GOT3 (cell line): ENCODE results near the gene DNPEP.
"Not testable (repeated sequence)": the region's sequence is repeated elsewhere in the genome, so short reads cannot be mapped to it uniquely, and the experiment has no call there.

Experiments used
- DNase-seq: peaks from one replicate; lab custom pipeline; 2025; ENCODE audit warnings: mixed read lengths; lab: John Stamatoyannopoulos, UW

Gene DNPEP

DNA sequence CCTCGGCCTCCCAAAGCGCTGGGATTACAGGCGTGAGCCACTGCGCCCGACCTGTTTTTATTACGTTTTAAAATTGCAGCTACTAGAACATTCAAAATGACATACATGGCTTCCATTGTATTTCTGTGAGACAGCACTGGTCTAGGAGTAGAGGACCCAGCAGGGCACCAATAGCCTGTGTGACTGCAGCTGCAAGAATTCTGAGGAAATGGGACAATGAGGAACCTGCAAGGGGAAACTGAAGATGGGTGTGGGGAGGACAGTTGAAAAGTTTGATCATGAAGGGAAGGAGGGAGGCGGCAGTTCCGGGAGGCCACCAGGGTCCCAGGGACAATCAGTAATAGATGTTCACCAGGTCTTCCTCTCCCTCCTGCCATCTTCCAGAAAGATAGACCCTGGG lies 13.9 kb upstream of the DNPEP start:
- DNase-seq: no peak

DNA sequence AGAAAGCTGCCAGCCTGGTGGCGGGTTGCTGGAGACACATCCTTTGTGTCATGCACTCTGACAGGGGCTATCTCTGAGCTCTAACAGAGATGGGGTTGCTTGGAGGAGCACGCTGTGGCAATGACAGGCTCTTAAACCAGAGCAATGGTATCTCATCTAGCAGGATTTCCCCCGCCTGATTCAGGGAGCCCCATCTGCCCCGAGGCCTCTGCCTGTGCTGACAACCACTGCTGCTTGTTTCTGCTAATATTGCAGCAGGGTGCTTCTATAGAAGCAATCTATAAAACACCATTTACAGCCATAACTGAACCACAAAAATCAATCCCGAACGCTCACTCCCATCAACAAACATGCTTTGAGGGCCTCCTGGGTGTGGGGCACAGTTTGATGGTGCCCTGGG lies 12.8 kb upstream of the DNPEP start:
- DNase-seq: no peak

DNA sequence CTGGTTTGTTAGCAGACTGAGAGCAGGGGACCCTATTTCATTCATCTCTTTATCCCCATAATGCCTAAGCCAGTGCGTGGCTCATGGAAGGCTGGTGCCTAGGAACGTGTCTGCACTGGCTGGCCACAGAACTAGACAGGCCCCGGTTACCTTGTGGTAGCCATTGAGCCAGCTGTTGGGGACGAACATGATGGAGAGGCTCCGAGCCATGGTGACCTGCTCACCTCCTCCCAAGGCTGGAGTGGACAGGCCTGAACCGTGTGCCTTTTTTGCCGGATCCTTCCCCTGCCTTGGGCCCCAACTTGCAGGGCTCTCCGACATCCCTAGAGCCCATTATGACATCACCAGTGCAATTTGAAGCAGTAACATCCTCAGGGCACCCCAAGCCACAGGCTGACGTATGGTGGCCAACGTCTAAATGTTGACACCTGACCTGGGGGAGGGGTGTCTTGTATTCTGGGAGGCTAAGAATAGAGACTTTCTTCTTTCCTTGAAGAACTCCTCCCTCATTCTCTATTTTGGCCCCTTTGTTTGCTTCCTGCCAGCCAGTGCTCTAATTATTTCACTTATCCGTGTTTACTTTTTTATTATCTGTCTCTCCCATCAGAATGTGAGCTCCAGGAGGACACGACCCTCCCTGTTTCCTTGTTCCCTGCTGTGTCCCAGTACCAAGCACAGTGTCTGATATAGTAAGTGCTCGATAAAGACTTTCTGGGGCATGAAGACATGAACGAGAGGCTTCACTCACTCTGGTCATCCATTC lies 12.2 kb upstream of the DNPEP start:
- DNase-seq: no peak

DNA sequence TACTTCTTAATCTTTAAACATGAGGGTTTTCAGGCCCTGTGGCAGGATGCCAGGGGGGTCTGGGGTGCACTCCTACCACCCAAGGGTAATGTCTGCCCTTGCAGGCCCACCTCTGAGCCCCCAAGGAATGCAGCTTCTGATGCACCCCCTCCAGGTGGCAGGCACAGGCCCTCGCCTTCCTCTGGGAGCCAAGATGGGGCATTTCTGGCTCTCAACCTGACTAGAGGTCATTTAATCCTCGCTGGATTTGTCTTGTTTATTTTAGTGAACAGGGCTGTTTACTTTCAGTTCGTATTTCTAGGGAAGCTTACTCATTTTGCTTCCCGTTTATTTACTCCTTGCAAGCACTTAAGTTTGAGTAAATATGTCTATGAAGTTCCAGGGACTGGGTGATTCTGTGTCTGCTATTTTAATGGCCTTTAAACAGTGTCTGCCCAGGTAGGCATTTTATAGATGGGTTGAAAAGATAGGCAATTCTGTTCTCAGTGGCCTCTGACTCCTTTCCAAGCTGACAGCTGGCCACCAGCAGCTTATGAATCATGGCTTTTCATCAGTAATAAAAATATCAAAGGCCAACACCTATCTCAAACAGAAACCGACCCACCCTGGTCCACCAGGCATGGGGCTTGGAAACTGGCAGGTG lies 11.1 kb upstream of the DNPEP start:
- no peak for DNase-seq

DNA sequence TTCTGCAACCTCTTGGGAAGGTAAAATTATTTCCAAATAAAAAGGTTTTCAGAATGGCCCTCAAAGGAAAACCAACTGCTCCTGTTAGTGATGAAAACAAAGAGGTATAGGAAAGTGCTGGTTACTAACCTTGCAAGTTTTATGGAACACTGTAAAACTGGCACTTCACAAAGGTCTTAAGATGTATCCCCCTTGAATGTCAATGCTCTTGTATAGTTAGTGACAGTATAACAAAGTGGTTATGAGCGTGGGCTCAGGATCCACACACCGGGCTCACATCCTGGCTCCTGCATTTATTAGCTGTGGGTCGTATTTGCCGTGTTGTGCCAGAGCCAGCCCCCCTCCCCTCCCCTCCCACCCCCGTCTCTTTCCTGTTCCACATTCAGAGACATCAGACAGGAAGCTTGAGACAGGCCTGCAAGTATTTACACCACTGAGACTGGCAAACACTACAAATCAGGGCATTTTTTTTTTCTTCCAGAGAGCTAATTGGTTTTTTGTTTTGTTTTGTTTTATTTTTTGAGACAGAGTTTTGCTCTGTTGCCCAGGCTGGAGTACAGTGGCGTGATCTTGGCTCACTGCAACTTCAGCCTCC lies 9.2 kb upstream of the DNPEP start:
- no peak for DNase-seq

DNA sequence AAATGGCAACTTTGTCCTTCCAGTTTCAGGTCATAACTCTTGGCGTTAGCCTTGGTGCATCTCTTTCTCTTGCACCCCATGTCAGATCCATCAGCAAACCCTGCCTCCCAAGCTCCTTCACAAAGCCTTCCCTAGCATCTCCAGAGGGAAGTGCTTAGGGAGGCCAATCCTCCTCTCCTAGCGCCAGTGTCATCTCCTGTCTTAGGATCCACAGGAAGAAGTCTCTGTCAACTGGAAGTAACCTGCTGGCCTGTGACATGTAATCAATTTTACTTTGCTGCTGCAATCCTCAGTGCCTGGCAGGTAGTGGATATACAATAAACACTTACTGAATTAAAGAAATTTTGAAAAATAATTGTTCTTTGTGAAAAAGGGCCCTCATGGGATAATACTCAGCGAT lies 7.9 kb upstream of the DNPEP start:
- DNase-seq: no peak

DNA sequence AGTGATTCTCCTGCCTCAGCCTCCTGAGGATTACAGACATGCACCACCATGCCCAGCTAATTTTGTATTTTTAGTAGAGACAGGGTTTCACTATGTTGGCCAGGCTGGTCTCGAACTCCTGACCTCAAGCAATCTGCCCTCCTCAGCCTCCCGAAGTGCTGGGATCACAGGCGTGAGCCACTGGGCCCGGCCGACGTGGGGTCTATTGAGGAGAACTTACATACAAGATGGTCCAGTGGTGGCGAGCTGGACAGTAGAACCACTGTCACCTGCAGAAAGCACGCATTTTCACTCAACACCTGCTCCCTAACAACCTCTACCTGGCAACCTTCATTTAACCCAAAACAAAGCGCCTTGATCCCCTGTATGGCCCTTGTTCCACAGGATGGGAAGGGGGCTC lies 7.3 kb upstream of the DNPEP start:
- DNase-seq: not testable (repeated sequence)

DNA sequence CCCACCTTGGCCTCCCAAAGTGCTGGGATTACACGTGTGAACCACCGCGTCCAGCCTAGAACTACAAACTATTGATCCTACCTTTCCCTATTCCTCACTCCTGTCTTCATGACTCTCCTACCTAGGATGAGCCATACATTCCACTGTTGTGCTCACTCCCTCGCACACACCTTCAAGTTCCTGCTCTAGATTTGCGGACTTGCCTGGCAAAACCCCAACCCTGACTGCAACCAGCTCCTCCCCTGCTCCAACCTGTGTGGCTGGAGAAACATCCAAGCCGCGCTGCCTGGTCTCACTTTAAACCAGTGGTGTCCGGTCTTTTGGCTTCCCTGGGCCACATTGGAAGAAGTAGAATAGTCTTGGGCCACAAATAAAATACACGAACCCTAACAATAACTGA lies 5.0 kb upstream of the DNPEP start:
- no peak for DNase-seq

DNA sequence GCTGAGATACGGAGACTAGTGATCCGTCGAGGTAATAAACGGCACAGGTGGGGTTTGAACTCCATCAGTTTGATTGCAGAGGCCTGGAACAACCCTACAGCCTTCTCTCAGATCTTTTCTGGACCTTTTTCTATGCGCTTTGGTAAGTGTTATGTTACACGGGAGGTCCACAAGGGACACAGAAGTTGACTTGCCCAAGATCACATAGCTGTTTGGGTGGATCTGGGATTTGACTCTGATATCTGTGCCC lies 1.1 kb upstream of the DNPEP start:
- no peak for DNase-seq

DNA sequence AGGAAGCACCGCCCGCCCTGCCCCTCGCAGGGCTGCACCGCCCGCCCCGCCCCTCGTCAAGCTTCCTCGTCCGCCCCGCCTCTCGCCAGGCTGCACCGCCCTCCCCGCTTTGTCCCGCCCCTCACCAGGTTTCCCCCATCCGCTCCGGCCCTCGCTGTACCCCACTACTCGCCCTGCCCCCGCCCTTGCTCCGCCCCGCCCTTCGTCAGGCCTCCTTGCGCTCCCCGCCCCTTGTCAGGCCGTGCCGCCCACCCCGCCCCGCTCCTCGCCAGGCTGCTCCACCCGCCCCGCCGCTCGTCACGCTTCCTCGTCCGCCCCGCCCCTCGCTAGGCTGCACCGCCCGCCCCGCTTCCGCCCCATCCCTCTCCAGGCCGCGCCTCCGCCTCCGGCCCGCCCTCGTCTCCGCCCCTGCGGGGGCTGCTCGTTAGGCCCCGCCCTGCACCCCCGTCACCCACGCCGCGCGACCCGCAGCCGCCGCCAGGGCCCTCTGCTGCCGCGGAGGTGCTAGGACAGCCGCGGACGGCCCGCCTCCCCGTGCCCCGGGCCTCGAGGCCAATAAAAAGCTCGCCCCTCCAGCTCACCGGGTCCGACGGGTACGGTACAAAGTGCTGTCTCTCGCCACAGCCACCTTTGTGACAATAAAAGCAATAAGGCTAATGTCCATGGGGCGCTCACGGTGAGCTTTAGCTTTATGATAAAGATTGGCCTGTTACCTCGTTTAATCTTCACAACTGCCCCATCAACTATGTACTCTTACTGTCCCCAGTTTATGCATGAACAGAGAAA lies 602 bp upstream of the DNPEP start:
- peak; percentile 96 for DNase-seq

DNA sequence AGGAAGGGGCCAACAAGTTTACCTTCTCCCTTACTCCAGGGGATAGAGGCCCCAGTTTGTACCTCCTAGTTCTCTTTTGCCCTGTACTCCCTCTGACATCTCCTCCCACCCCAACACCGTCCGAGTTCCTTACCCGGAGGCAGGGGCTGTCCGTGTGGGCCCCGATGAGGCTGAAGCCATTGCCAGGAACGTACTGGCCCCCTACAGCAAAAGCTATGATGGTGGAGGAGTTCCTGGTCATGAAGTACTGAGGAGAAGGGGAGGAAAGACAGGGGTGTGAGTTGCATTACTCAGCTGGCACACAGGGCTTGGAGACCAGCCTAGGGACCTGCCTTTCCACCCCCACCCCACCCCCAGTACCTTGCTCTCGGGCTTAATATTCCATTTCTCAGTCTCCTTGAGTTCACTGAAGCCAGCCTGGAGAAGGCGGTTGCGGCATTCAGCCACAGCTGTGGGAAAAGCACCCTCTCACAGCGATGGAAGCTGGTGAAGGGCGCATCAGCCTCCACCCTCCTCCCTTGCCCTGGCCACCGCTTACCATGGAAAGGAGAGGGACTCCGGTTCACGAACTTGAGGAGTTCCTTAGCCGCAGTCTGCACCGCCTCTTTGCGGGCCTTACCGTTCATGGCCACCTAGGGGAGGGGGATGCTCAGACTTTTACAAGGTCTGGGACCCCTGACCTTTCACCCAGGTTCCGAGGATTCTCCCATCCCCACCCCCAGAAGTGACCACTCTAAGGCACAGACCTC lies 1.0 kb downstream of the DNPEP start:
- no peak for DNase-seq

DNA sequence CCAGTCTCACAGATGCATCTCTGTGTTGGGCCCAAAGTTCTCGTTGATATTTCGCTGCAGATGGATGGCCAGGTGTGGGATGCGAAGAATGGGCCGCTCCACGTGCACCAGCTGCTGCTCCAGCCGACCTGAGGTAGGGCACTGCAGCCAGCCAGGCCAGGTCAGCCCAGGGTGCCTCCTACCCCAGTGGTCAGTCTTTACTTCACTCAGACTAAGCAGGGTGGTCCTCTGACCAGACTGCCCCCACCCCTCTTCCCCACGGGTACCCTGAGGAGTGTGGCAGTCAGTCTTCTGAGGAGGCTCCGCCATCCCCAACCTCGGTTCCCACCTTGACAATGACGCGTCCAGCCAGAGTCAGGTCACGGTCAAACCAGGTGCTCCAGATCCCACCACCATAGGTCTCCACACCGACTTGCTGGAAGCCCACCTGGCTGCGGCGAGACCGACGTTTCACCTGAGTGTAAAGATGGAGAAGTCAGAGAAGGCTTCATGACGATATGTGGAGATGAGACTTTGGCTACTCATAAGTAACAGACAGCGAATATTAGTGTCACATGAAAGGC lies 1.7 kb downstream of the DNPEP start:
- DNase-seq: no peak

DNA sequence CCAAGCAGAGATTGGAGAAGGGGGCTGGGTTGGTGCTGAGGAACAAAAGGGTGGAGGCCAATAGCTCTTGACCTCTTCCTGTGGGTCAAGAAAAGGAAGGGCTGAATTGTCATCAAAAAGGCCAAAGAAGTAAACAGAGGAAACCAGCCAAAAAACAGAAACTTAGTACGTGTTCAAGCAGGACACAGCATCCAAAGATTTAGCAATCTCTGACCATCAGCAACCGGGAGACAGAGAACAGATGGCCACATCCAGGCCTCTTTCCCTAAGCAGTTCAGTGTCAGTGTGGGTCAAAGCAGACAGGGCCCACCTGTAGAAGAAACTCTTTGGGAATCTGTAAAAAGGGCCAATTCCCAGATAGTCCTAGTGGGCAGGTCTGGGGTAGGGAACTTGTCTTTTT lies 2.9 kb downstream of the DNPEP start:
- no peak for DNase-seq

DNA sequence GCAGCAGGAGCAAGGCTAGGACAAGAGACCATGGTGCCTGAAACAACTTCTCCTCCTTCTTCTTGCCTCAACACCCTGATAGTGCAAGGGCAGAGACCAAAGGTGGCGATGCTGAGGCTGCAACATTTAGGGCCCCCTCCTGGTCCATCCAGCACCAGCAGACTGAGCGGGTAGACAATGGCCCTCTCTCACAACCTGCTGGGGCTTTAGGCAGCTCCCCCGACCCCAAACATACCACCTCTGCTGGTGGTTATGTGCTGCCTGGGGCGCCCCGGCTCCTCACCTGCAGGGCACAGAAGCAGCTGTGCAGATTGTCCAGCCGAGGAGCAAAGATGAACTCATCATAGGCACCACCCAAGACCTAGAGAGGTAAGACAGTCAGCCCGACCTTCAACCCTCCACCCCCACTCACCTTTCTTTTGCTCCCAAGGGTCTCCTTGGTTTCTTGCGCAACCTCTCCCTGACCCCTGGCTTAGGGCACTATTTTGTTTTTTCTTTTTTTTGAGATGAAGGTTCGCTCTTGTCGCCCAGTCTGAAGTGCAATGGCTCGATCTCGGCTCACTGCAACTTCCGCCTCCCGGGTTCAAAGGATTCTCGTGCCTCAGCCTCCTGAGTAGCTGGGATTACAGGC lies 3.5 kb downstream of the DNPEP start:
- DNase-seq: no peak

DNA sequence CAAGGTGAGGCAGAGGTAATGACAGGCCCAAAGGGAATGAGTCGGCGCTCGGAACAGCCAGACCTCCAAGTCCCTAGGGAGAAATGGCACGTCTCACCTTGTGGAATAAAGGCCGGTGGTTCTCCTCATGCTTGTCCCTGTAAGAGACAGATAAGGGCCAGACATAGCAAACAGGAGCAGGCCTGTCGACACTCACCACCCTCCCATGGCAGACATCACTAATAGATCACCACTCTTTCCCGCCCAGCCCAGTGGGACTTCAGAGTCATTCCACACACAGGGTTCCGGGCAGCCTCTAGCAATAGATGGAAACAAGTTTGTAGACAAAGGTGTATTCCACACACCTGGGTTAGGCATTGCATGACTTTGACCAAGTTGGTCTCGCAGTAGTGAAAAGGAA lies 6.3 kb downstream of the DNPEP start:
- DNase-seq: no peak

DNA sequence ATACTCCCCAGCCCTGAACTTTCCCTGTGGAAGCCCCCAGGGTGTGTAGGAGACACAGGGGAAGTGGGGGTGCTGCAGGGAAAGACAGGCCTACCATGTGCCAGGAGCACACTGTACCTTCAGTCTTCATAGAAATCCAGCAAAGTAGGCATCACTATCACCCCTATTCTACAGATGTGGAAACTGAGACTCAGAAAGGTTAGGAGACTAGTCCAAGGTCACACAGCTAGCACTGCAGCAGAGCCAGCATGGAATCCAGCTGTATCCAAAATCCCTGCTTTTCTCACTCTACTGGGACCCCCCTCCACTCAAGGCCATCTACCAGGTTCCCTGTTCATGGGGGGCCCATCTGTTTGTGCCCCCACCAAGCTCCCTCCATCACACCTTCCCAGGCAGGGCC lies 6.8 kb downstream of the DNPEP start:
- DNase-seq: no peak

DNA sequence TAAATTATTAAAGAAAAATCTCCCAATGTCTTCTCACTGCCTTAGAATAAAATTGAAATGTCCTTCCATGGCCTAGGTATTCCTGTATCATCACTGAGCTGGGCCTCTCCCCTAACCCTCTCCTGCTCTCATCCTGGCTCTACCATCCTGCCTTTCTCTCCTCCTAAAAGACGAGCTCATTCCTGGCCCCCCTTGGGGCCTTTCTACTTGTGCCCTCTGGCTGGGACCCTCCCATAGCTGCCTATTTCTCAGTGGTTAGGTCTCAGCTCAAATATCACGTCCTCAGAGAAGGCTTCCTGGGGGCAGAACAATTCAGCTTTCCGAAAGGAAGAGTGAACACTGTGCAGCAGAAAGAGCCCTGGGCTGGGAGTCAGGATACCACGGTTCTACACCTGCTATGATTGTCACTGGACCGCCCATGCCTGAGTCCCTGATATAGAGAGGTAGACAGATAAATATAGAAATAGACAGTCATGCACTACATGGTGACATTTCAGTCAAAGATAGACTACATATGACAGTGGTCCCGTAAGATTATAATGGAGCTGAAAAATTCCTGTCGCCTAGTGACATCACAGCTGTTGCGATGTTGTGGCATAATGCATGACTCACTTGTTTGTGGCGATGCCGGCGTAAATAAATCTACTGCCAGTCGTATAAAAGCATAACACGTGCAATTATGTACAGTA lies 9.4 kb downstream of the DNPEP start:
- DNase-seq: no peak

DNA sequence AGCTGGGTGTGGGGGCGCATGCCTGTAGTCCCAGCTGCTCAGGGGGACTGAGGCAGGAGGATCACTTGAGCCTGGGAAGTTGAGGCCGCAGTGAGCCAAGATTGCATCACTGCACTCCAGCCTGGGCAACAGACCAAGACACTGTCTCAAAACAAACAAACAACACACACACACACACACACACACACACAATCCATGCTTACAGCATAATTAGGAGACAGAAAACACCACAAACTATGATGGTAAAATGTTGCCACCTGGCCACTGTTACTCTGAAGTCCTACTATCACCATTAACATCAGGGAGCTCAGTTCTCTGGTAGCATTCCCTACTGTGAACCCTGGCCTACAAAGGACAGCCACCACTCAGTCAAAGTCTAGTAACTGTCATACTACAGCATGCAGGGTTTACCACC lies 18.3 kb downstream of the DNPEP start:
- no peak for DNase-seq

DNA sequence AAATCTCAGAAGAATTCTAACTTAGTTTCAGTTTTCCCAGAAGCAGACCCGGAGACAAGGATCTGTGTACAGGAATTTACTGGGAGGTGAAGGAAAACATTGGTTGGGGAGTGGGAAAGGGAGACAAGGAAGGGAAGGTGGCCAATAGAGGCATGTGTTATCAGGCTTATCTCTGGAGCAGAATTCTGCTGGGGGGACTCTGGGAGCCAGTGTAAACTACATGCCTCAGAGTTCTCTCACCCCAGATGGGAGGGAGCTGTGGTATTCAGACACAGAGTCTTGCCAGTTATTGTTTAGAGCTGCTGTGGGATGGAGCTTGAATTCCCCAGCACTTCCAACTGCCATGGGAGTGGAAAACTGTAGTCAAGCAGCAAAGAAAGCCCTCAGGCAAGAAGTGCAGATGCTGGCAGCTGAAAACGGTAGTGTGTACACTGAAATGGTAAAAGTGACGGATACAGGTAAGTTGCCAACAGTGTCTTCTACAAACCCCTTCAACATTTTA lies 19.0 kb downstream of the DNPEP start:
- no peak for DNase-seq

DNA sequence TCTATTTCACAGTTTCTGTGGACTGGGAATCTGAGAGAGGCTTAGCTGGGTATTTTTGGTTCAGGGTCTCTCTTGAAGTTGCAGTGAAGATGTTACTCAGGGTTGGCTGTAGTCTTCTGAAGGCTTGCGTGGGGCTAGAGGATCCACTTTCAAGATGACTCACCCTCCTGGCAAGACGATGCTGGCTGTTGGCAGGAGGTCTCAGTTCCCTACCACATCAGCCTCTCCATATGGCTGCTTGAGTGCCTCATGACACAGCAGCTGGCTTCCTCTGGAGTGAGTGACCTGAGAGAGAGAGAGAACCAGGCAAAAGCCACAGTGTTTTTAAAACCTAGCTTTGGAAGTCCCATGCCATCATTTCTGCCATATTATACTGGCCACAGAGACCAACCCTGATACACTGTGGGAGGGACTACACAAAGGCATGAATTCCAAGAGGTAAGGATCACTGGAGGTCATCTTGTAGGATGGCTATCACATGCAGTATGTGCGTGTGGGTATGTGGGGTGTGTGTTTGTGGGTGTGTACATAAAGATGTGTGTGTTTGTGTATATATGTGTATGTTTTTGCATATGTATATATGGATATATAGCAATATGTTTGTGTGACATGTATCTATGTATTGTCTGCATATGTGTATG lies 25.1 kb downstream of the DNPEP start:
- DNase-seq: peak; percentile 56
